Breast epithelium (tissue), 3 donors: ENCODE measurements around the gene HP.

Source experiments
- CTCF ChIP-seq, 3 donors: fragments of 450-650 bp; IDR thresholded peaks; one replicate each; pipeline ENCODE4 v1.5.1; 2016 to 2017; ENCODE audit warnings: antibody characterized with exemption in 3 of 3, mild to moderate bottlenecking in 3 of 3, moderate library complexity in 3 of 3
- POLR2A ChIP-seq: fragments of 450-650 bp; IDR thresholded peaks from one replicate; pipeline ENCODE4 v1.6.1; 2016; ENCODE audit warnings: antibody characterized with exemption, mild to moderate bottlenecking, moderate library complexity
- POLR2AphosphoS5 ChIP-seq, 3 donors: sonication (generic); formaldehyde crosslinking; IDR thresholded peaks; one replicate each; pipeline ENCODE4 v1.6.1; 2017; ENCODE audit warnings: antibody characterized with exemption in 3 of 3

- TF ChIP-seq CTCF (IDR thresholded peaks at IDR 0.05): no peak
- no peak for TF ChIP-seq POLR2A
- no peak for TF ChIP-seq POLR2AphosphoS5 (IDR thresholded peaks at IDR 0.05)
These were observed 14.6 kb downstream of the HP start for GRCh38 chr16:72068930-72069329.
